Choroid plexus epithelial cell (primary cell): Measurements from ENCODE around the gene GLP2R.

ENCODE experiments used
- DNase-seq: peaks from one replicate; pipeline ENCODE4 v3.0.0-alpha.2; 2010; ENCODE audit warnings: low read depth
- H3K4me3 ChIP-seq: 2 replicates; pipeline ENCODE4 v1.5.1; 2011; ENCODE audit warnings: low read depth, mild to moderate bottlenecking, control low read depth, low read length, moderate library complexity
- CTCF ChIP-seq: conservative IDR thresholded peaks from 2 replicates; pipeline ENCODE4 v1.5.1; 2011; ENCODE audit warnings: low read depth, mild to moderate bottlenecking, control low read depth, inconsistent platforms, low read length, moderate library complexity

The GLP2R gene

GRCh38 chr17:9924735-9925191 lies 99.0 kb downstream of the GLP2R start:
- no peak overlapping the region for H3K4me3 ChIP-seq
- DNase-seq: peak; percentile 85
- TF ChIP-seq CTCF: peak; percentile 85

GRCh38 chr17:9925457-9925856 lies 99.7 kb downstream of the GLP2R start:
- no peak for TF ChIP-seq CTCF
- no peak for DNase-seq
- no peak overlapping the region for H3K4me3 ChIP-seq

- H3K4me3 ChIP-seq: no peak overlapping the region
- no peak for TF ChIP-seq CTCF
- no peak for DNase-seq
Observed at GRCh38 chr17:9926150-9926804, 100.6 kb downstream of the GLP2R start.

- DNase-seq: peak; percentile 86
- no peak overlapping the region for H3K4me3 ChIP-seq
- TF ChIP-seq CTCF: peak; percentile 82
Observed at GRCh38 chr17:9928601-9929333, 103.0 kb downstream of the GLP2R start.

- no peak for DNase-seq
- TF ChIP-seq CTCF: no peak
- H3K4me3 ChIP-seq: no peak overlapping the region
Observed at GRCh38 chr17:9929871-9930270, 104.1 kb downstream of the GLP2R start.

GRCh38 chr17:9931144-9931741 lies 105.5 kb downstream of the GLP2R start:
- H3K4me3 ChIP-seq: no peak overlapping the region
- TF ChIP-seq CTCF: no peak
- DNase-seq: no peak
